ENCODE data around the gene OTOP1. TPM values are rescaled to one million over a fixed set of nuclear protein-coding genes. Genes with fewer than 3 reads are reported as not detected.

The OTOP1 gene
- total and polyA plus RNA-seq, 10 of the 15 experiments (the other 5 are each of a cell fraction or from before 2014, with no cell fraction given), result not detected

DNA sequence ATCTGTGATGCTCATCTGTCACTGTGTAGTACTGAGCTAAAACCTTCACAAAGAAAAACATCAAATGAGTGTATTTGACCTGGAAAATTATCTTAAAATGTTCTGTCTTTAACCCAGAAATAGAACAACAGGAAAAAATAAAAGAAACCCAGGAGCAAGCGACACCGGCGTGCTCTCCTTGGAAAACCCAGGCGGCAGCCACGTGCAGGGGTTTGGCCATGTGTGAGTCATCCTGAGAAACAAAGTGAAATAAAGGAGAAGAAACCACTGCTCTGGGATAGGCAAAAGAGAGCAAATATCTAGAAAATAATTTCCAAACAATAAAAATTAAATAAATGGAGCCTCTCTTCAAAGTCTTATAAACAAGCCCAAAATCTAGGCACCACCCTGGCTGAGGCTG lies 41.3 kb upstream of the OTOP1 start (continued):
- TF ChIP-seq, protein P1, sequence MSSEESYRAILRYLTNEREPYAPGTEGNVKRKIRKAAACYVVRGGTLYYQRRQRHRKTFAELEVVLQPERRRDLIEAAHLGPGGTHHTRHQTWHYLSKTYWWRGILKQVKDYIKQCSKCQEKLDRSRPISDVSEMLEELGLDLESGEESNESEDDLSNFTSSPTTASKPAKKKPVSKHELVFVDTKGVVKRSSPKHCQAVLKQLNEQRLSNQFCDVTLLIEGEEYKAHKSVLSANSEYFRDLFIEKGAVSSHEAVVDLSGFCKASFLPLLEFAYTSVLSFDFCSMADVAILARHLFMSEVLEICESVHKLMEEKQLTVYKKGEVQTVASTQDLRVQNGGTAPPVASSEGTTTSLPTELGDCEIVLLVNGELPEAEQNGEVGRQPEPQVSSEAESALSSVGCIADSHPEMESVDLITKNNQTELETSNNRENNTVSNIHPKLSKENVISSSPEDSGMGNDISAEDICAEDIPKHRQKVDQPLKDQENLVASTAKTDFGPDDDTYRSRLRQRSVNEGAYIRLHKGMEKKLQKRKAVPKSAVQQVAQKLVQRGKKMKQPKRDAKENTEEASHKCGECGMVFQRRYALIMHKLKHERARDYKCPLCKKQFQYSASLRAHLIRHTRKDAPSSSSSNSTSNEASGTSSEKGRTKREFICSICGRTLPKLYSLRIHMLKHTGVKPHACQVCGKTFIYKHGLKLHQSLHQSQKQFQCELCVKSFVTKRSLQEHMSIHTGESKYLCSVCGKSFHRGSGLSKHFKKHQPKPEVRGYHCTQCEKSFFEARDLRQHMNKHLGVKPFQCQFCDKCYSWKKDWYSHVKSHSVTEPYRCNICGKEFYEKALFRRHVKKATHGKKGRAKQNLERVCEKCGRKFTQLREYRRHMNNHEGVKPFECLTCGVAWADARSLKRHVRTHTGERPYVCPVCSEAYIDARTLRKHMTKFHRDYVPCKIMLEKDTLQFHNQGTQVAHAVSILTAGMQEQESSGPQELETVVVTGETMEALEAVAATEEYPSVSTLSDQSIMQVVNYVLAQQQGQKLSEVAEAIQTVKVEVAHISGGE (CRISPR knock-in tag; IDR thresholded peaks at IDR 0.05), result no peak

GRCh38 chr4:4260185-4260751 lies 33.5 kb upstream of the OTOP1 start:
- no peak overlapping the region for H3K9ac ChIP-seq (ENCODE audit: control insufficient read depth, insufficient read depth, low read length)
- ChIA-PET RAD21 (ENCODE audit: unreplicated experiment) (interaction anchor here (1.0 to 1.2 kb wide), 3 partner anchors 9 to 75 kb away, joined by 3 to 4 read pairs (median 3); partner anchors contain the start of gene TMEM128), SMC1A (ENCODE audit: uncharacterized antibody, unreplicated experiment) (interaction anchor here (0.6 to 2.0 kb wide), 4 partner anchors 9 to 213 kb away, joined by 3 to 8 read pairs (median 4); partner anchors contain the start of gene TMEM128), CTCF (interaction anchor here (0.7 to 2.5 kb wide), 15 partner anchors 8 to 224 kb away, joined by 3 to 14 read pairs (median 4); no protein-coding TSS in a partner anchor), POLR2A (interaction anchor here (0.6 kb wide), 1 partner anchor 78 kb away, joined by 3 read pairs; no protein-coding TSS in a partner anchor)
- in situ Hi-C loops (cut with MboI), result no loop called here
- no TSS peak for BruUV-seq (replicated peaks)
- peak; percentile 95 for ATAC-seq
- WGBS (ENCODE audit: insufficient coverage, insufficient replicate concordance, low lambda C conversion rate, missing lambda C conversion rate), result 49% methylated on average over 5 of the region's 6 CpGs
- H3K9me3 ChIP-seq (replicated peaks; ENCODE audit: control insufficient read depth, insufficient read depth, low read length), result no peaks in the 10 kb centered on the region
- H3K4me3 ChIP-seq, result no peak overlapping the region
- no peak overlapping the region for H3K4me2 ChIP-seq (ENCODE audit: control insufficient read depth, insufficient read depth)
- intact Hi-C loops (cut with micrococcal nuclease; ENCODE audit: unreplicated experiment), result loop anchor here (2.0 kb wide), 1 partner anchor 75 kb away; no protein-coding TSS in a partner anchor
- no peak for FAIRE-seq
- TF ChIP-seq SMC3 (IDR thresholded peaks at IDR 0.05; ENCODE audit: borderline replicate concordance, low read length), result peak; percentile 42; the same call in 1 of the 2 replicates
- TF ChIP-seq RAD21 (IDR thresholded peaks at IDR 0.05; ENCODE audit: insufficient read depth, low read depth, low read length), result peak; percentile 37
- peak; percentile 34 to 51 (median 47); a peak in 5 of 6 replicates for TF ChIP-seq CTCF (IDR thresholded peaks at IDR 0.05 in 2 of 3, conservative IDR thresholded peaks at IDR 0.05 in 1 of 3; ENCODE audit: control insufficient read depth in 2 of 3, extremely low read depth in 1 of 3, insufficient read depth in 1 of 3, low read depth in 3 of 3, low read length in 3 of 3)
- TF ChIP-seq SIN3A (IDR thresholded peaks at IDR 0.05; ENCODE audit: low read depth, low read length), result no peak
- no peaks in the 10 kb centered on the region for H3K4me1 ChIP-seq (ENCODE audit: control insufficient read depth, insufficient read depth, low read length)
- no peaks in the 10 kb centered on the region for H3K36me3 ChIP-seq (ENCODE audit: control insufficient read depth in 2 of 2, insufficient read depth in 2 of 2, low read length in 1 of 2)
- no peaks in the 10 kb centered on the region for H3K79me2 ChIP-seq (ENCODE audit: control insufficient read depth, insufficient read depth, low read length)
- H4K20me1 ChIP-seq (ENCODE audit: control insufficient read depth, insufficient read depth), result no peaks in the 10 kb centered on the region
- H2AFZ ChIP-seq (ENCODE audit: control insufficient read depth, low read depth, low read length), result no peak overlapping the region
- H3K27ac ChIP-seq (ENCODE audit: control insufficient read depth, insufficient read depth), result no peak overlapping the region
- no peaks in the 10 kb centered on the region for H3K27me3 ChIP-seq (replicated peaks in 1 of 2; ENCODE audit: control insufficient read depth in 2 of 2, insufficient read depth in 2 of 2, low read length in 1 of 2)
- DNase-seq (ENCODE audit: low read depth, low spot score), result no peak
